ENCODE results near the gene CABS1.

- TF ChIP-seq ETV6 (conservative IDR thresholded peaks at IDR 0.05 in 1 of 2, IDR thresholded peaks at IDR 0.05 in 1 of 2; ENCODE audit: borderline replicate concordance in 1 of 2, low read depth in 1 of 2): no peak
- no peak for TF ChIP-seq YY1 (IDR thresholded peaks at IDR 0.05; ENCODE audit: low read depth, low read length)
- TF ChIP-seq, protein P1, sequence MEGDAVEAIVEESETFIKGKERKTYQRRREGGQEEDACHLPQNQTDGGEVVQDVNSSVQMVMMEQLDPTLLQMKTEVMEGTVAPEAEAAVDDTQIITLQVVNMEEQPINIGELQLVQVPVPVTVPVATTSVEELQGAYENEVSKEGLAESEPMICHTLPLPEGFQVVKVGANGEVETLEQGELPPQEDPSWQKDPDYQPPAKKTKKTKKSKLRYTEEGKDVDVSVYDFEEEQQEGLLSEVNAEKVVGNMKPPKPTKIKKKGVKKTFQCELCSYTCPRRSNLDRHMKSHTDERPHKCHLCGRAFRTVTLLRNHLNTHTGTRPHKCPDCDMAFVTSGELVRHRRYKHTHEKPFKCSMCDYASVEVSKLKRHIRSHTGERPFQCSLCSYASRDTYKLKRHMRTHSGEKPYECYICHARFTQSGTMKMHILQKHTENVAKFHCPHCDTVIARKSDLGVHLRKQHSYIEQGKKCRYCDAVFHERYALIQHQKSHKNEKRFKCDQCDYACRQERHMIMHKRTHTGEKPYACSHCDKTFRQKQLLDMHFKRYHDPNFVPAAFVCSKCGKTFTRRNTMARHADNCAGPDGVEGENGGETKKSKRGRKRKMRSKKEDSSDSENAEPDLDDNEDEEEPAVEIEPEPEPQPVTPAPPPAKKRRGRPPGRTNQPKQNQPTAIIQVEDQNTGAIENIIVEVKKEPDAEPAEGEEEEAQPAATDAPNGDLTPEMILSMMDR (IDR thresholded peaks at IDR 0.05 in 2 of 3, conservative IDR thresholded peaks at IDR 0.05 in 1 of 3; ENCODE audit: control insufficient read depth in 2 of 3, extremely low read depth in 1 of 3, insufficient read depth in 1 of 3, low read depth in 3 of 3, low read length in 3 of 3): no peak
- TF ChIP-seq RAD21 (IDR thresholded peaks at IDR 0.05; ENCODE audit: insufficient read depth, low read depth, low read length): no peak
Observed at GRCh38 chr4:70372760-70373159, 38.0 kb downstream of the CABS1 start.
